Tibial artery (tissue), 4 donors: ENCODE data around the gene BCL7B.
A peak's percentile ranks its signal among the peaks of the same experiment; 100 is the strongest.
"Not testable (repeated sequence)": the region's sequence is repeated elsewhere in the genome, so short reads cannot be mapped to it uniquely, and the experiment has no call there.

Experiments
- DNase-seq, 2 donors: peaks; one replicate each; pipeline ENCODE4 v3.0.0-alpha.2; 2019
- H3K27ac ChIP-seq, 2 donors: fragments of 200-600 bp; sonication (generic) in 1 of 2; 1 replicate in 1 of 2; 2 replicates in 1 of 2; pipeline ENCODE4 v1.5.1; 2018 to 2019; ENCODE audit warnings: mild to moderate bottlenecking in 1 of 2
- H3K27me3 ChIP-seq, 2 donors: fragments of 200-600 bp; sonication (generic) in 1 of 2; one replicate each; pipeline versions ENCODE4 v1.5.1 to v1.6.0; 2016 to 2019
- H3K36me3 ChIP-seq, 3 donors: fragments of 200-600 bp; sonication (generic) in 2 of 3; one replicate each; pipeline ENCODE4 v1.5.1; 2016 to 2019; ENCODE audit warnings: mild to moderate bottlenecking in 2 of 3
- H3K4me1 ChIP-seq, 4 donors: fragments of 200-600 bp; sonication (generic) in 2 of 4; 1 replicate in 3 of 4; 2 replicates in 1 of 4; pipeline ENCODE4 v1.5.1; 2016 to 2019
- H3K4me3 ChIP-seq, 2 donors: fragments of 200-600 bp; sonication (generic) in 1 of 2; 1 replicate in 1 of 2; 2 replicates in 1 of 2; pipeline ENCODE4 v1.5.1; 2018 to 2019; ENCODE audit warnings: mild to moderate bottlenecking in 2 of 2
- H3K9me3 ChIP-seq, 3 donors: fragments of 200-600 bp; sonication (generic) in 1 of 3; one replicate each; pipeline ENCODE4 v1.5.1; 2016 to 2019
- CTCF ChIP-seq, 2 experiments: fragments of 200-600 bp in 1 of 2; fragments of 450-650 bp in 1 of 2; IDR thresholded peaks; one replicate each; pipeline ENCODE4 v1.5.1; 2017 to 2019; ENCODE audit warnings: antibody characterized with exemption in 2 of 2, mild to moderate bottlenecking in 1 of 2, moderate library complexity in 1 of 2
- intact Hi-C: fragments of 100-400 bp; cut with DNase I; formaldehyde crosslinking; loops from one replicate; pipeline ENCODE4 v1.15.0; 2023; ENCODE audit warnings: low total_unique reads

BCL7B gene

DNA sequence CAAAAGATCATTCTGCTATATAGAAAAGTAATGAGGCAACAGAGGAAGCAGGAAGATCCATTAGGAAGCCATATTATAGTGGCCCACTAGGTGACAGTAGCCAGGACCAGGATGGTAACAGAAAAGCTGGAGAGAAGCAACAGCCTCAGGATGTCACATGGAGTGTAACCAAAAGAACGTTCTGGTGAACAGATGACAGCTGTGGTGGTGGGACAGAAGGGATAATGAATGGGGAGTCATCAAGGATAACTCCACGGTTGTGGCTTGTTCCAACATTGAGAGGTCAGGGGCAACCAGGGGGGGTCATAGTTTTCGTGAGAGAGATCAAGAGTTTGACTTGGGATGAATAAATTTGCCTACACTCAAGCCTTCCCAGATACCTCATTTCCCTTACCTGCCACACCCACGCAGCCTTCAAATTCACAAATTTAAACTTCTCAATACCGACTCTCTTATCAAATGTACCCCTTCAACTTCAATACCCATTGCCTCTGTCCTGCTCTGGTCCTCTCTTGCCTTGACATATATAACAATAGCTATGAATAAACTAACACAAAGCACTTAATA, 11.6 kb upstream of the BCL7B start:
- intact Hi-C loops = no loop called here
- no peak overlapping the region for H3K4me3 ChIP-seq
- no peaks in the 10 kb centered on the region for H3K27me3 ChIP-seq
- no peak for DNase-seq
- H3K4me1 ChIP-seq = peaks cover 0 to 3% (median 0%) of the 10 kb centered on the region in 4 donors
- no peak for TF ChIP-seq CTCF (IDR thresholded peaks at IDR 0.05)
- no peaks in the 10 kb centered on the region for H3K9me3 ChIP-seq
- peaks cover 49 to 52% (median 51%) of the 10 kb centered on the region in 3 donors for H3K36me3 ChIP-seq
- no peak overlapping the region for H3K27ac ChIP-seq

DNA sequence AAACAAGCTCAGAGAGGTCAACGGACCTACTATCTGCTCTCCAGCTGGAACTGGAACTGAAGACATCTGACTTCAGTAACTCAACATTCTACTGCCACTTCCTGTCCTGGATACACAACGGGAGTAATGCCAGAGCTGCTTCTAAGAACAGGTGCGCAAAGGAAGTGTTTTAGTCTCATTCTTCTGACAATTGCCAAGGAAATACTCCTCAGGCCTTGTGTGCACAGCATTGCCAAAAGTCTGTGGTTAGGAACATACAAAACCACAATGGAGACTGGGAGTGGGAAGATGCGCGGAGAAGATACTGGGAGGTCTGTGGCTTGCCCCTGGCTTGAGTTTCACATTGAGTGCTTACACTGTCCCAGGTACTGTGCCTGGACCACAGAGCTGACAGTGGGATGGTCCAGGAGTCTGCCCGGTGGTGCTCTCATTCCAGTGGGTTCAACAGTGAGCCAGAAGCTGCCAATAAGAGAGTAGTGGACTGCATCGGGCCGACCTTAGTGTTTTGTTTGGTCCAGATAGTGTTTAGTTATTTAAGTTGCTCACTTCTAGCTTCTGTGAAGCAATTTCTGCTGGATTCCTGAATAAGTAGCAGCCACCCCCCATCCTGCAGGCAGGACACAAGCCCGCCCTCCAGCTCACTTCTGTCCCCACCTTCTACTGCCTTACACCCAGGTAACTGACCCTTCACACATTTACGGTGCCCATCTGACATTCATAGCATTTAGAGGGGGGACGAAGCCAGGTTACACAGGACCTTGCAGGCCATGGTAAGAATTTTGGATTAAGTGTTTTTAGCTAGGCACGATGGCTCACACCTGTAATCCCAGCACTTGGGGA, 10.6 kb upstream of the BCL7B start:
- DNase-seq = no peak
- Histone ChIP-seq H3K9me3 (no peaks in the 10 kb centered on the region), H3K27me3 (no peaks in the 10 kb centered on the region), H3K4me1 (peaks cover 0 to 3% (median 0%) of the 10 kb centered on the region in 4 donors), H3K27ac (no peak overlapping the region), H3K36me3 (peaks cover 38 to 42% (median 40%) of the 10 kb centered on the region in 3 donors), H3K4me3 (no peak overlapping the region)
- intact Hi-C loops = no loop called here
- TF ChIP-seq CTCF (IDR thresholded peaks at IDR 0.05) = no peak

- Histone ChIP-seq H3K27ac (no peak overlapping the region), H3K27me3 (no peaks in the 10 kb centered on the region), H3K4me1 (peaks cover 0 to 3% (median 0%) of the 10 kb centered on the region in 4 donors), H3K36me3 (peaks cover 29 to 33% (median 31%) of the 10 kb centered on the region in 3 donors), H3K9me3 (no peaks in the 10 kb centered on the region), H3K4me3 (no peak overlapping the region)
- intact Hi-C loops = no loop called here
- no peak for DNase-seq
- no peak for TF ChIP-seq CTCF (IDR thresholded peaks at IDR 0.05)
Measured at GRCh38 chr7:73567140-73567539, 9.7 kb upstream of the BCL7B start.

DNA sequence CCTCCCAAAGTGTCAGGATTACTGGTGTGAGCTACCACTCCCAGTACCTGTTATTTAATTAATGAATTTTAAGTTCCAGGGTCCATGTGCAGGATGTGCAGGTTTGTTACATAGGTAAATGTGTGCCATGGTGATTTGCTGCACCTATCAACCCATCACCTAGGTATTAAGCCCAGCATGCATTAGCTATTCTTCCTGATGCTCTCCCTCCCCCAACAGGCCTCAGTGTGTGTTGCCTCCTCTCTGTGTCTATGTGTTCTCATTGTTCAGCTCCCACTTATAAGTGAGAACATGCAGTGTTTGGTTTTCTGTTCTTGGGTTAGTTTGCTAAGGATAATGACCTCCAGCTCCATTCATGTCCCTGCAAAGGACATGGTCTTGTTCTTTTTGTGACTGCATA, 8.9 kb upstream of the BCL7B start:
- H3K4me3 ChIP-seq, H3K27me3 ChIP-seq, H3K4me1 ChIP-seq, H3K27ac ChIP-seq, intact Hi-C loops, H3K9me3 ChIP-seq, DNase-seq: not testable (repeated sequence)
- peaks cover 22 to 25% (median 24%) of the 10 kb centered on the region in 3 donors for H3K36me3 ChIP-seq

- intact Hi-C loops = no loop called here
- TF ChIP-seq CTCF (IDR thresholded peaks at IDR 0.05) = no peak
Measured at GRCh38 chr7:73565675-73566340, 8.3 kb upstream of the BCL7B start.

More at GRCh38 chr7:73565675-73566340, 8.3 kb upstream of the BCL7B start:
- no peak for DNase-seq
- peaks cover 0 to 3% (median 0%) of the 10 kb centered on the region in 4 donors for H3K4me1 ChIP-seq
- H3K9me3 ChIP-seq = no peaks in the 10 kb centered on the region
- no peaks in the 10 kb centered on the region for H3K27me3 ChIP-seq
- H3K36me3 ChIP-seq = peaks cover 15 to 19% (median 18%) of the 10 kb centered on the region in 3 donors
- no peak overlapping the region for H3K27ac ChIP-seq
- peak overlapping the region in 1 of 2 donors; percentile 19 for H3K4me3 ChIP-seq
